SJSA1 (cell line): Measurements from ENCODE around the gene AOC1. TPM values are rescaled to one million over a fixed set of nuclear protein-coding genes. Genes with fewer than 3 reads are reported as not detected.
"Not testable (repeated sequence)": the region's sequence is repeated elsewhere in the genome, so short reads cannot be mapped to it uniquely, and the experiment has no call there.

ENCODE experiments used
- DNase-seq, 2 experiments: peaks; one replicate each; pipeline ENCODE4 v3.0.0-alpha.2; 2015 to 2020; ENCODE audit warnings: low spot score in 2 of 2, low read depth in 1 of 2
- H3K27ac ChIP-seq: fragments of 250-450 bp; sonication (Bioruptor Pico); 2 replicates; pipeline ENCODE4 v1.5.1; 2020; ENCODE audit warnings: mild to moderate bottlenecking, moderate library complexity
- H3K27me3 ChIP-seq: fragments of 250-450 bp; sonication (Bioruptor Pico); replicated peaks from 2 replicates; pipeline ENCODE4 v1.5.1; 2020; ENCODE audit warnings: mild to moderate bottlenecking, moderate library complexity
- H3K36me3 ChIP-seq: fragments of 250-450 bp; sonication (Bioruptor Pico); 2 replicates; pipeline ENCODE4 v1.5.1; 2020; ENCODE audit warnings: mild to moderate bottlenecking
- H3K4me1 ChIP-seq: fragments of 250-450 bp; sonication (Bioruptor Pico); replicated peaks from 2 replicates; pipeline ENCODE4 v1.6.1; 2021; ENCODE audit warnings: mild to moderate bottlenecking
- H3K4me3 ChIP-seq: fragments of 250-450 bp; sonication (Bioruptor Pico); 2 replicates; pipeline ENCODE4 v1.5.1; 2020; ENCODE audit warnings: mild to moderate bottlenecking
- H3K9me3 ChIP-seq: fragments of 250-450 bp; sonication (Bioruptor Pico); replicated peaks from 2 replicates; pipeline ENCODE4 v1.5.1; 2020; ENCODE audit warnings: mild to moderate bottlenecking
- total RNA-seq: library from RNA; depleted of rRNA; stranded (reverse); fragments of >200 nt; shearing (Covaris generic); gene quantifications from 2 replicates; pipeline ENCODE4 v1.2.3, GENCODE V29; 2014; rRNA removed

Gene AOC1
- total RNA-seq, 1 experiment from 2014 or later: not detected

DNA sequence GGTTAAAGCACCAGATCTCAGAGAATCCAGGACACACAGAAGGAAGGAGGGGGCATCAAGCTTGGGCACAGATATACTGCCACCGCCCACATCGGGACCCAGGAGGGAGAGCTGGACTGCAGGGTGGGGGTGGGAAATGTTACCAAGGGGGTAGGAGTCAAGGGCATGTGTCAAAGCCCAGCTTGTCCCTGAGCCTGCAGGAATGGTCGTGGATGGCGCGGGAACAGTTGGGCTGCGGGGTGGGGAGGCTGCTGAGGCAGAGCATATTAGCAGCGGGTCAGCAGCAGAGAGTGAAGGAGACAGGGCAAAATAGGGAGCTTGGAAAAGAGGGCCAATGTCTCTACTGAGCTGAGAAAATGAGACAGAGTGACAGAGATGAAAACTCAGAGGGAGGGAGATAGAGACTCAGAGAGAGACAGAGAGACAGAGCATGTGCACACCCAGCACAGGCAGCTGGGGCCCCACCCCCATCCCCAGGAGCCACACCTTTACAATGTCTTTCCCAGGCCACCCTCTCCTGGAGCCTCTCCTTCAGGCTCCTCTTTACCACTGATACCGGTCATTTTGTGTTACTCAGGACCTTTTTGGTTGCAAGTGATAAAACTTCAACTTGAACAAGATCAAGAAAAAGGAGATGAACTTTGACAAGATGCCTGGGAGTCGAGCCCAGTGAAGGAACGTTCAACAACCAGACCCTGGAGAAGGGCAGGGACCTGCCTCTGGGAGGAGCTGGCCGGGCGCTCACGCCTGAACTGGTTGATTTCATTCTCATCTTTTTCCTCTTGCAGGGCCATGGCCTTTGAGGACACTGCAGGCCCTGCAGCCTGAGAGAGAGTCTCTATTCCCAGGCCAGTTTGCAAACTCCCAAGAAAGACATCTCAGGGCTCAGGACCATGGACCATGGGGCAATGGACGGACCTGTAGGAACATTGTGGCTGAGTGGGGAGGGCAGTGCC, 50.0 kb downstream of the AOC1 start:
- DNase-seq: no peak
- Histone ChIP-seq H3K4me1 (no peaks in the 10 kb centered on the region; the same call in 1 of the 2 replicates), H3K4me3 (no peak overlapping the region), H3K27ac (no peak overlapping the region), H3K36me3 (no peaks in the 10 kb centered on the region), H3K27me3 (peaks cover 24% of the 10 kb centered on the region), H3K9me3 (no peaks in the 10 kb centered on the region)

DNA sequence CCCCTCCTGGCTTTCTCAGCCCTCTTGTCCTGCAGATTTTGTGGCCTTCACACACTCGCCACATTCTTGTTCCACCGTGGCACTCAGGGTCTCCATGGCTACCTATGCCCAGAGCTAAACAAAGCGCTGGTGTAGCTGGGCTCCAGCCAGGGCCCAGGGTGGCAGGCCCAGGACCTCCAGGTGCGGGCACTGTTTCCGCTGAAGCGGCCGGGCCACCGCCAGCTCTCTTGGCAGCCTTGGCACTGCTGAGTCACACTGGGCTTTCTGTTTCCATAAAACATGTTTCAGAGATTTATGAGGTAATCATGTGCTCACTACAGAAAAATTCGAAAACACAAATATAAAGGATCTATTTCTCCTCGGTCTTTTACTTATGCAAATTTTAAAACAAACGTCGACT, 51.3 kb downstream of the AOC1 start:
- Histone ChIP-seq H3K9me3 (no peaks in the 10 kb centered on the region), H3K4me1 (no peaks in the 10 kb centered on the region; the same call in 1 of the 2 replicates), H3K4me3 (no peak overlapping the region), H3K27ac (no peak overlapping the region), H3K36me3 (no peaks in the 10 kb centered on the region), H3K27me3 (peaks cover 16% of the 10 kb centered on the region)
- DNase-seq: peak; percentile 9 to 51

DNA sequence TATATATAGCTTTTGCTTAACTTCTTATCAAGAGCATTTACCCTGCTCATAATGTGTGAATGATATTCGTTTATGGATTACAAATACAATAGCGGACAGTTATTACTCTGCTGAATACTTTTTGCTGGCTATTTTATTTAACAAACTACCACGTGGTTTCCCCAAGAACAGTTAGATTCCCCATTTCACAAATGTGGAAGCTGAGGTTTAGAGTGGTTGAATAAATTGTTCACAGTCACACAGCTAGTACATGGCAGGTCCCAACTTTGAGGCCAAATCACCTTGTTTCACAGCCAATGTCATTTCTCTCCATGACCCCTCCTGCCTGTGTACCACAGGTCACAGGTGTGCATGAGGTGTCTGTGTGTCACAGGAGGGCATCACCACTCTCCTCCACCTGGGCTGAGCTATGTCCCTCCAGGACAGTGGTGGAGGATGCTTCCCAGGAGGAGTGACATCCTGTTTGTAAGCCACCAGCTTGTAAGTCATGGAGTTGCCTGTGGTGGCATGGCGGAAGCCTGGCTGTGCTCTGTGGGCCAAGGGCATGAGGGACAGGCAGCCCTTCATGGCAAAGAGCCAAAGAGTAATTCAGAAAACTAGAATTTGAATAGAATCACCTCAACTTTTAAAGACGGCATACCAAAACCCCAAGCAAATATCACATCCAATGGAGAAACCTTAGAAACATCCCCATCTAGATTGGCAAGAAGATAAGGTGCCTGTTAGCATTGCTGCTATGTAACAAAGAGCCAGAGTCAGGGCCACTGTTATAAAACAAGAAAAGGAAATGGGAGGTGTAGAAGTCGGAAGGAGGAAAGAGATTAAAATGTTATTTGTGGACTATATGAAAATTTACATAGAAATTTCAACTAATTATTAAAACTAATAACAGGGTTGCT, 51.9 kb downstream of the AOC1 start:
- Histone ChIP-seq H3K27ac (no peak overlapping the region), H3K4me1 (no peaks in the 10 kb centered on the region), H3K36me3 (no peaks in the 10 kb centered on the region), H3K4me3 (no peak overlapping the region), H3K27me3 (peaks cover 14% of the 10 kb centered on the region), H3K9me3 (no peaks in the 10 kb centered on the region)
- DNase-seq: no peak

DNA sequence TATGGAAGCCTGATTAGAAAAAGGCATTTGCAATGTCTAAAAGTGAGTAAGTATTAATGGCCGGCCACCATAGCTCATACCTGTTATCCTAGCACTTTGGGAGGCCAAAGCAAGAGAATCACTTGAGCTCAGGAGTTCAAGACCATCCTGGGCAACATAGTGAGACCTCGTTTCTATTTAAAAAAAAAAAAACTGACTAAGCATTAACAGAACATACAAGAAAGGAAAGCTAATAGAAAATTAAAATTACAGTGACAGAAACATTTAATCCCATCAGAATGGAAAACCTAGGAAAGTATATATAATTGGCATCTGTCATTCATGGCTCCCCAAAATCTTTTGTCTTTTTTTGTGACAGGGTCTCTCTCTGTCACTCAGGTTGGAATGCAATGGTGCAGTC, 55.9 kb downstream of the AOC1 start:
- Histone ChIP-seq H3K4me3 (no peak overlapping the region), H3K27me3 (peaks cover 14% of the 10 kb centered on the region), H3K4me1 (no peaks in the 10 kb centered on the region), H3K36me3 (no peaks in the 10 kb centered on the region), H3K9me3 (no peaks in the 10 kb centered on the region), H3K27ac (no peak overlapping the region)
- DNase-seq: no peak

DNA sequence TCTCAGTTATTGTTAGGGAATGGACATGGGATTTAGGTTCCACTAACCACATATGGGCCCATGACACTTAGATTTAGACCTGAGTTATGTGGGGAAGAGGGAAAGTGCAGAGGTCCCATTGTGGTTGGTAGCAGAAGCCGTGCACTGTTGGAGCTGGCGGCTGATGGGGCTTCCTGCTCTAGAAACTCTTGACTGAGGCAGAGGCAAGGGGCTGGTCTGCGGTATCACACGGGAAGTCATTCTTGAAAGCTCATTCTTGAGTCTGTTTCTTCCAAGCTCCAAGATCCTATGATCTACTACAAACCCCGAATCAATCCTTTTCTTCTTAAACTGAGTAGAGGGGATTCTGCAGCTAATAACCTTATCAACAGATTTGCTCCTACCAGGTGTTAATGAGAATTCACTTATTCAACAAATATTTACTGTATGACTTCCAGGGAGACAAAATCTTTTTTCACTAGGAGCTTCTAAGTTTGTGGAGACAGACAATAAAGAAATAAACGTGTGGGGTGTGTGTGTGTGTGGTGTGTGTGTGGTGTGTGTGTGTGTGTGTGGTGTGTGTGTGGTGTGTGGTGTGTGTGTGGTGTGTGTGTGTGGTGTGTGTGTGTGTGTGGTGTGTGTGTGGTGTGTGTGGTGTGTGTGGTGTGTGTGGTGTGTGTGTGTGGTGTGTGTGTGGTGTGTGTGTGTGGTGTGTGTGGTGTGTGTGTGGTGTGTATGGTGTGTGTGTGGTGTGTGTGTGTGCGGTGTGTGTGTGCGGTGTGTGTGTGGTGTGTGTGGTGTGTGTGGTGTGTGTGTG, 57.1 kb downstream of the AOC1 start:
- no peaks in the 10 kb centered on the region for H3K9me3 ChIP-seq
- H3K27me3 ChIP-seq: peaks cover 14% of the 10 kb centered on the region
- DNase-seq: no peak
- no peak overlapping the region for H3K4me3 ChIP-seq
- no peak overlapping the region for H3K27ac ChIP-seq
- no peaks in the 10 kb centered on the region for H3K4me1 ChIP-seq
- no peaks in the 10 kb centered on the region for H3K36me3 ChIP-seq

DNA sequence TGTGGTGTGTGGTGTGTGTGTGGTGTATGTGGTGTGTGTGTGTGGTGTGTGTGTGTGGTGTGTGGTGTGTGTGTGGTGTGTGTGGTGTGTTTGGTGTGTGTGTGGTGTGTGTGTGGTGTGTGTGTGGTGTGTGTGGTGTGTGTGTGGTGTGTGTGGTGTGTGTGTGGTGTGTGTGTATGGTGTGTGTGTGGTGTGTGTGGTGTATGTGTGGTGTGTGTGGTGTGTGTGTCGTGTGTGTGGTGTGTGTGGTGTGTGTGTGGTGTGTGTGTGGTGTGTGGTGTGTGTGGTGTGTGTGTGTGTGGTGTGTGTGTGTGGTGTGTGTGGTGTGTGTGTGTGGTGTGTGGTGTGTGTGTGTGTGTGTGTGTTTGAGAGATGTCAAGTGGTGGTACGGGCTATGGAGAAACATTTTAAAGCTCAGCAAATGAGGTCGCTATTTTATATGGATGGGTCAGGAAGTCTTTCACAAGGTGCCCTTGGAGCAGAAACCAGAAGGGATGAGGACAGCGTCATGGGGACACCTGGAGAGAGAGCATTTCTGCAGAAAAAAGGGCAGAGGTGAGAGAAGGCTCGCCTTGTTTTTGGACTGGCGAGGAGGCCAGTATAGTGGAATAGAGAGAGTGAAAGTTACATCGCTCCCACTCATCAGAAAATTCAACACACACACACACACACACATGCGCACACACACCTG, 58.1 kb downstream of the AOC1 start:
- DNase-seq, H3K4me1 ChIP-seq: not testable (repeated sequence)
- H3K27me3 ChIP-seq: peaks cover 22% of the 10 kb centered on the region

DNA sequence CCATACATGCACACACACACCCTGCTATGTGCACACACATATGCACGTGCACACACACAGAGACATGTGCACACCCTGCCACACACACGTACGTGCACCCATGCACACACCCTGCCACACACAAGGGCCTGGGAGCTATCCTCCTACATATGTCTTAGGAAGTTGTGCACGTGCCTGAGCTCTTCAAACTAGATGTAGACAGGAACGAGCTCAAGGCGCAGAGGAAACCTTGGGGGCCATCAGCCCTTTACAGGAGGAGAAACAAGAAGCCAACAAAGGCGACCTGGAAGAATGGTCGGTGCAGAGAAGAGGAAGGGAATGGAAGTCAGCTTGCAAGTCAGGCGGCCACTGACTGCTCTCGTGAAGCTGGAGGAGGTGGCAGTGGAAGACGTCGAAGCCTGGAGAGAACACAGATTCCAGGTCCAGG, 58.7 kb downstream of the AOC1 start:
- Histone ChIP-seq H3K9me3 (no peaks in the 10 kb centered on the region), H3K4me1 (no peaks in the 10 kb centered on the region), H3K36me3 (no peaks in the 10 kb centered on the region), H3K4me3 (no peak overlapping the region), H3K27me3 (peaks cover 20% of the 10 kb centered on the region), H3K27ac (no peak overlapping the region)
- DNase-seq: no peak

More for the DNA sequence above, 58.1 kb downstream of the AOC1 start:
- not testable (repeated sequence) for H3K27ac ChIP-seq, H3K9me3 ChIP-seq, H3K36me3 ChIP-seq, H3K4me3 ChIP-seq

Other genes with a start within 250 kb of the AOC1 start
- gene GIMAP6, start 220.1 kb upstream of the AOC1 start, total RNA-seq: not detected in 2 replicates
- gene GIMAP2, start 166.8 kb upstream of the AOC1 start, total RNA-seq: 0.76 TPM in 1 of 2 replicates, not detected in the other
- not detected in 2 replicates for gene GIMAP1, start 135.9 kb upstream of the AOC1 start, total RNA-seq
- gene GIMAP5, start 115.1 kb upstream of the AOC1 start, total RNA-seq: not detected in 2 replicates
- gene TMEM176B, start 52.2 kb upstream of the AOC1 start, total RNA-seq: not detected in 2 replicates
- gene TMEM176A, start 51.7 kb upstream of the AOC1 start, total RNA-seq: not detected in 2 replicates
- not detected in 2 replicates for gene KCNH2, start 125.8 kb downstream of the AOC1 start, total RNA-seq
- not detected in 2 replicates for gene NOS3, start 138.5 kb downstream of the AOC1 start, total RNA-seq
- gene ATG9B, start 172.0 kb downstream of the AOC1 start, total RNA-seq: not detected in 2 replicates
- gene ABCB8, start 175.9 kb downstream of the AOC1 start, total RNA-seq: 24.6 and 38.2 TPM in 2 replicates
- gene ASIC3, start 196.0 kb downstream of the AOC1 start, total RNA-seq: not detected in 2 replicates
- gene CDK5, start 205.4 kb downstream of the AOC1 start, total RNA-seq: 23.7 and 29.3 TPM in 2 replicates
- 95.5 and 100 TPM in 2 replicates for gene SLC4A2, start 207.1 kb downstream of the AOC1 start, total RNA-seq
- gene FASTK, start 228.3 kb downstream of the AOC1 start, total RNA-seq: 104 and 120 TPM in 2 replicates
- gene TMUB1, start 231.0 kb downstream of the AOC1 start, total RNA-seq: 32.5 and 34.5 TPM in 2 replicates
- 19.9 and 36.6 TPM in 2 replicates for gene AGAP3, start 234.0 kb downstream of the AOC1 start, total RNA-seq